Natural killer cell (primary cell): ENCODE results near the gene SNRPD3. TPM values are rescaled to one million over a fixed set of nuclear protein-coding genes. Genes with fewer than 3 reads are reported as not detected.

Experiments used
- ATAC-seq, 3 donors: fragments of 150-1000 bp in 2 of 3; fragments of 200-7000 bp in 1 of 3; cut with Tn5 transposase; 1 replicate in 1 of 3; 2 replicates in 2 of 3; pipeline ENCODE4 v1.10.0; 2021; ENCODE audit warnings: mild to moderate bottlenecking in 2 of 3, moderate library complexity in 2 of 3
- DNase-seq, 2 donors: peaks; one replicate each; pipeline versions ENCODE4 v3.0.0 to v3.0.0-alpha.2; 2013 to 2021; ENCODE audit warnings: mixed read lengths in 1 of 2
- H3K27ac ChIP-seq: one replicate; pipeline ENCODE4 v1.5.1; 2013; ENCODE audit warnings: mild to moderate bottlenecking, low read length
- H3K27me3 ChIP-seq: one replicate; pipeline ENCODE4 v1.6.1; 2013; ENCODE audit warnings: low read length; ENCODE audit not compliant: control insufficient read depth, insufficient read depth
- H3K36me3 ChIP-seq: one replicate; pipeline ENCODE4 v1.6.1; 2013; ENCODE audit warnings: low read length; ENCODE audit not compliant: control insufficient read depth, insufficient read depth
- H3K4me1 ChIP-seq: one replicate; pipeline ENCODE4 v1.6.1; 2013; ENCODE audit warnings: low read length; ENCODE audit not compliant: control insufficient read depth, insufficient read depth
- H3K4me3 ChIP-seq: one replicate; pipeline ENCODE4 v1.5.1; 2013; ENCODE audit warnings: low read length
- H3K9me3 ChIP-seq: one replicate; pipeline ENCODE4 v1.6.1; 2013; ENCODE audit warnings: low read length; ENCODE audit not compliant: control insufficient read depth, insufficient read depth
- H3K27ac Mint-ChIP-seq, 2 donors: one replicate each; pipeline ENCODE4 v1.8.0; 2022; ENCODE audit warnings: mild to moderate bottlenecking in 2 of 2, mixed read lengths in 2 of 2, moderate library complexity in 1 of 2
- H3K27me3 Mint-ChIP-seq, 2 donors: one replicate each; pipeline ENCODE4 v1.8.0; 2022; ENCODE audit warnings: low read depth in 2 of 2, mixed read lengths in 2 of 2
- H3K36me3 Mint-ChIP-seq: one replicate; pipeline ENCODE4 v1.8.0; 2022; ENCODE audit warnings: mixed read lengths
- H3K4me1 Mint-ChIP-seq, 2 donors: one replicate each; pipeline ENCODE4 v1.8.0; 2022; ENCODE audit warnings: mixed read lengths in 2 of 2
- H3K4me3 Mint-ChIP-seq: one replicate; pipeline ENCODE4 v1.8.0; 2022; ENCODE audit warnings: mild to moderate bottlenecking, moderate library complexity, mixed read lengths
- H3K9me3 Mint-ChIP-seq, 2 donors: one replicate each; pipeline ENCODE4 v1.8.0; 2022; ENCODE audit warnings: mixed read lengths in 2 of 2
- CTCF ChIP-seq: fragments of 200-600 bp; IDR thresholded peaks from one replicate; pipeline ENCODE4 v1.8.0; 2022; ENCODE audit warnings: antibody characterized with exemption
- whole genome bisulfite sequencing: methylation state at CpG from one replicate; pipeline ENCODE4 v1.1.7; 2013; ENCODE audit warnings: missing lambda C conversion rate; ENCODE audit not compliant: insufficient coverage; 5-methylcytosine and 5-hydroxymethylcytosine counted together
- intact Hi-C: fragments of 100-400 bp; cut with micrococcal nuclease; formaldehyde crosslinking; loops from one replicate; pipeline ENCODE4 v1.14.2; 2022
- total RNA-seq, 4 donors: library from RNA; stranded (reverse); fragments of 120-200 nt in 1 of 4; gene quantifications; one replicate each; pipeline versions ENCODE4 v1.2.3 to v1.2.4, GENCODE V29; 2013 to 2022

Gene SNRPD3
- total RNA-seq, 3 donors from 2014 or later (not counting 1 experiment from before 2014, with no cell fraction given): 40.9 to 44.6 (median 44.0) TPM

GRCh38 chr22:24567668-24568067 is 11.9 kb downstream of the SNRPD3 start:
- H3K9me3 Mint-ChIP-seq: no peaks in the 10 kb centered on the region
- 89% methylated on average over 10 of the region's 10 CpGs for WGBS
- Histone ChIP-seq H3K4me1 (no peaks in the 10 kb centered on the region), H3K36me3 (peaks cover 43% of the 10 kb centered on the region), H3K4me3 (no peak overlapping the region), H3K9me3 (no peaks in the 10 kb centered on the region), H3K27ac (no peak overlapping the region), H3K27me3 (no peaks in the 10 kb centered on the region)
- ATAC-seq: no peak
- peaks cover under 1% of the 10 kb centered on the region for H3K36me3 Mint-ChIP-seq
- H3K4me3 Mint-ChIP-seq: no peak overlapping the region
- intact Hi-C loops: no loop called here
- H3K4me1 Mint-ChIP-seq: peaks cover 17 to 36% of the 10 kb centered on the region in 2 donors
- no peaks in the 10 kb centered on the region for H3K27me3 Mint-ChIP-seq
- H3K27ac Mint-ChIP-seq: no peak overlapping the region
- TF ChIP-seq CTCF: no peak
- DNase-seq: no peak

- no peak for DNase-seq
- intact Hi-C loops: no loop called here
- Histone ChIP-seq H3K4me1 (no peaks in the 10 kb centered on the region), H3K27me3 (no peaks in the 10 kb centered on the region), H3K27ac (no peak overlapping the region), H3K4me3 (no peak overlapping the region), H3K36me3 (peaks cover 56% of the 10 kb centered on the region), H3K9me3 (no peaks in the 10 kb centered on the region)
- peaks cover 0 to 7% of the 10 kb centered on the region in 2 donors for H3K4me1 Mint-ChIP-seq
- H3K27ac Mint-ChIP-seq: no peak overlapping the region
- ATAC-seq: no peak
- TF ChIP-seq CTCF: no peak
- H3K9me3 Mint-ChIP-seq: no peaks in the 10 kb centered on the region
- WGBS: 98% methylated on average over 7 of the region's 7 CpGs
- H3K27me3 Mint-ChIP-seq: no peaks in the 10 kb centered on the region
- H3K4me3 Mint-ChIP-seq: no peak overlapping the region
- peaks cover 8% of the 10 kb centered on the region for H3K36me3 Mint-ChIP-seq
Observed at GRCh38 chr22:24571266-24571665, 15.5 kb downstream of the SNRPD3 start.

GRCh38 chr22:24576778-24577177 is 21.0 kb downstream of the SNRPD3 start:
- ATAC-seq (no peak), DNase-seq (no peak)
- no peaks in the 10 kb centered on the region for H3K4me1 Mint-ChIP-seq
- H3K27ac Mint-ChIP-seq: peak overlapping the region in 1 of 2 donors; percentile 0
- no peak overlapping the region for H3K4me3 Mint-ChIP-seq
- no CpG with 5 or more reads among the region's 1 CpG for WGBS
- Histone ChIP-seq H3K27ac (no peak overlapping the region), H3K4me3 (no peak overlapping the region), H3K9me3 (no peaks in the 10 kb centered on the region), H3K27me3 (no peaks in the 10 kb centered on the region), H3K36me3 (peaks cover 28% of the 10 kb centered on the region), H3K4me1 (no peaks in the 10 kb centered on the region)
- no peaks in the 10 kb centered on the region for H3K27me3 Mint-ChIP-seq
- intact Hi-C loops: no loop called here
- no peaks in the 10 kb centered on the region for H3K9me3 Mint-ChIP-seq
- peaks cover 8% of the 10 kb centered on the region for H3K36me3 Mint-ChIP-seq
- TF ChIP-seq CTCF: no peak
